ENCODE measurements around the gene ZNF678. TPM values are rescaled to one million over a fixed set of nuclear protein-coding genes. Genes with fewer than 3 reads are reported as not detected.
"Not testable (repeated sequence)": the region's sequence is repeated elsewhere in the genome, so short reads cannot be mapped to it uniquely, and the experiment has no call there.

ZNF678 gene
- total RNA-seq, 1 donor from 2014 or later, result 5.3 TPM

DNA sequence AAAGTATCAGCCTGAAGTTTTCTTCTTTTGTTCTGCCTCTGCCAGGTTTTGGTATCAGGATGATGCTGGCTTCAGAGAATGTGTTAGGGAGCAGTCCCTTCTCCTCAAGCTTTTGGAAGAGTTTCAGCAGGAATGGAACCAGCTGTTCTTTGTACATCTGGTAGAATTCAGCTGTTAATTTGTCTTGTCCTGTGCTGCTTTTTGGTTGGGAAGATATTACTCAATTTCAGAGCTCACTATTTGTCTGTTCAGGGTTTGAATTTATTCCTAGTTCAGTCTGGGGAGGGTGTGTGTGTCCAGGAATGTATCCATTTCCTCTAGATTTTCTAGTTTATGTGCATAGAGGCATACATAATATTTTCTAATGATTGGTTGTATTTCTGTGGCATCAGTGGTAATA, 12.8 kb downstream of the ZNF678 start:
- Histone ChIP-seq H3K36me3 (ENCODE audit: control insufficient read depth, insufficient read depth, low read length) (peaks cover 2% of the 10 kb centered on the region), H3K4me3 (ENCODE audit: low read depth, low read length) (no peak overlapping the region), H3K27me3 (ENCODE audit: control insufficient read depth, insufficient read depth, low read length) (no peaks in the 10 kb centered on the region)
- TF ChIP-seq, protein P1, sequence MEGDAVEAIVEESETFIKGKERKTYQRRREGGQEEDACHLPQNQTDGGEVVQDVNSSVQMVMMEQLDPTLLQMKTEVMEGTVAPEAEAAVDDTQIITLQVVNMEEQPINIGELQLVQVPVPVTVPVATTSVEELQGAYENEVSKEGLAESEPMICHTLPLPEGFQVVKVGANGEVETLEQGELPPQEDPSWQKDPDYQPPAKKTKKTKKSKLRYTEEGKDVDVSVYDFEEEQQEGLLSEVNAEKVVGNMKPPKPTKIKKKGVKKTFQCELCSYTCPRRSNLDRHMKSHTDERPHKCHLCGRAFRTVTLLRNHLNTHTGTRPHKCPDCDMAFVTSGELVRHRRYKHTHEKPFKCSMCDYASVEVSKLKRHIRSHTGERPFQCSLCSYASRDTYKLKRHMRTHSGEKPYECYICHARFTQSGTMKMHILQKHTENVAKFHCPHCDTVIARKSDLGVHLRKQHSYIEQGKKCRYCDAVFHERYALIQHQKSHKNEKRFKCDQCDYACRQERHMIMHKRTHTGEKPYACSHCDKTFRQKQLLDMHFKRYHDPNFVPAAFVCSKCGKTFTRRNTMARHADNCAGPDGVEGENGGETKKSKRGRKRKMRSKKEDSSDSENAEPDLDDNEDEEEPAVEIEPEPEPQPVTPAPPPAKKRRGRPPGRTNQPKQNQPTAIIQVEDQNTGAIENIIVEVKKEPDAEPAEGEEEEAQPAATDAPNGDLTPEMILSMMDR (IDR thresholded peaks at IDR 0.05; ENCODE audit: insufficient read depth, low read length, severe bottlenecking), result no peak
- DNase-seq (ENCODE audit: low read depth) (no peak), FAIRE-seq (no peak)

DNA sequence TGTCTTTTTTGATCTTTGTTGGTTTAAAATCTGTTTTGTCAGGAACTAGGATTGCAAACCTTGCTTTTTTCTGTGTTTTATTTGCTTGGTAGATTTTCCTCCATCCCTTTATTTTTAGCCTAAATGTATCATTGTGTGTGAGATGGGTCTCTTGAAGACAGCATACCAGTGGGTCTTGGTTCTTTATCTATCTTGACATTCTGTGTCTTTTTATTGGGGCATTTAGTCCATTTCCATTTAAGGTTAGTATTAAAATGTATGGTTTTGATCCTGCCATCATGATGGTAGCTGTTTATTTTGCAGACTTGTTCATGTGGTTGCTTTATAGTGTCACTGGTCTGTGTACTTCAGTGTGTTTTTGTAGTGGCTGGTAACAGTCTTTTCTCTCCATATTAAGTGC, 14.1 kb downstream of the ZNF678 start:
- no peak for FAIRE-seq
- TF ChIP-seq, protein P1 (IDR thresholded peaks at IDR 0.05; ENCODE audit: insufficient read depth, low read length, severe bottlenecking), result no peak

GRCh38 chr1:227583354-227583753, 20.0 kb downstream of the ZNF678 start:
- DNase-seq (ENCODE audit: low read depth), result no peak
- H3K36me3 ChIP-seq (ENCODE audit: control insufficient read depth, insufficient read depth, low read length), result no peaks in the 10 kb centered on the region
- no peak for FAIRE-seq
- H3K27me3 ChIP-seq (ENCODE audit: control insufficient read depth, insufficient read depth, low read length), result no peaks in the 10 kb centered on the region
- H3K4me3 ChIP-seq (ENCODE audit: low read depth, low read length), result no peak overlapping the region
- TF ChIP-seq, protein P1 (IDR thresholded peaks at IDR 0.05; ENCODE audit: insufficient read depth, low read length, severe bottlenecking), result no peak

More for the DNA sequence above, 14.1 kb downstream of the ZNF678 start:
- peaks cover 2% of the 10 kb centered on the region for H3K36me3 ChIP-seq (ENCODE audit: control insufficient read depth, insufficient read depth, low read length)
- H3K4me3 ChIP-seq (ENCODE audit: low read depth, low read length), result no peak overlapping the region
- DNase-seq (ENCODE audit: low read depth), result no peak
- H3K27me3 ChIP-seq (ENCODE audit: control insufficient read depth, insufficient read depth, low read length), result no peaks in the 10 kb centered on the region

- Histone ChIP-seq H3K36me3 (ENCODE audit: control insufficient read depth, insufficient read depth, low read length) (no peaks in the 10 kb centered on the region), H3K27me3 (ENCODE audit: control insufficient read depth, insufficient read depth, low read length) (no peaks in the 10 kb centered on the region), H3K4me3 (ENCODE audit: low read depth, low read length) (no peak overlapping the region)
- TF ChIP-seq, protein P1 (IDR thresholded peaks at IDR 0.05; ENCODE audit: insufficient read depth, low read length, severe bottlenecking), result no peak
- DNase-seq (ENCODE audit: low read depth) (no peak), FAIRE-seq (no peak)
These were observed 23.4 kb downstream of the ZNF678 start for GRCh38 chr1:227586733-227587132.

GRCh38 chr1:227587968-227588367, 24.6 kb downstream of the ZNF678 start:
- TF ChIP-seq, protein P1 (IDR thresholded peaks at IDR 0.05; ENCODE audit: insufficient read depth, low read length, severe bottlenecking), result no peak
- FAIRE-seq (no peak), DNase-seq (ENCODE audit: low read depth) (no peak)
- Histone ChIP-seq H3K36me3 (ENCODE audit: control insufficient read depth, insufficient read depth, low read length) (no peaks in the 10 kb centered on the region), H3K27me3 (ENCODE audit: control insufficient read depth, insufficient read depth, low read length) (no peaks in the 10 kb centered on the region), H3K4me3 (ENCODE audit: low read depth, low read length) (no peak overlapping the region)

DNA sequence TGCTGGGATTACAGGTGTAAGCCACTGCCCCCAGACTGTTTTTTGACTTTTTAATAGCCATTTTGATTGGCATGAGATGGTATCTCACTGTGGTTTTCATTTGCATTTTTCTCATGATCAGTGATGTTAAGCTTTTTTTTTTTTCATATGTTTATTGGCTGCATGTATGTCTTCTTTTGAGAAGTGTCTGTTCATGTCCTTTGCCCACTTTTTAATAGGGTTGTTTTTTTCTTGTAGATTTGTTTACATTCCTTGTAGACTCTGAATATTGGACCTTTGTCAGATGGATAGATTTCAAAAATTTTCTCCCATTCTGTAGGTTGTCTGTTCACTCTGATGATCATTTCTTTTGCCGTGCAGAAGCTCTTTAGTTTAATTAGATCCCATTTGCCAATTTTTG, 25.4 kb downstream of the ZNF678 start:
- not testable (repeated sequence) for H3K36me3 ChIP-seq (ENCODE audit: control insufficient read depth, insufficient read depth, low read length); H3K4me3 ChIP-seq (ENCODE audit: low read depth, low read length); H3K27me3 ChIP-seq (ENCODE audit: control insufficient read depth, insufficient read depth, low read length); DNase-seq (ENCODE audit: low read depth); FAIRE-seq

GRCh38 chr1:227589777-227590176, 26.4 kb downstream of the ZNF678 start:
- not testable (repeated sequence) for H3K27me3 ChIP-seq (ENCODE audit: control insufficient read depth, insufficient read depth, low read length); FAIRE-seq

GRCh38 chr1:227596222-227596621, 32.9 kb downstream of the ZNF678 start:
- H3K4me3 ChIP-seq (ENCODE audit: low read depth, low read length); H3K27me3 ChIP-seq (ENCODE audit: control insufficient read depth, insufficient read depth, low read length); DNase-seq (ENCODE audit: low read depth); H3K36me3 ChIP-seq (ENCODE audit: control insufficient read depth, insufficient read depth, low read length); FAIRE-seq: not testable (repeated sequence)

More at GRCh38 chr1:227589777-227590176, 26.4 kb downstream of the ZNF678 start:
- not testable (repeated sequence) for H3K36me3 ChIP-seq (ENCODE audit: control insufficient read depth, insufficient read depth, low read length); H3K4me3 ChIP-seq (ENCODE audit: low read depth, low read length); DNase-seq (ENCODE audit: low read depth)

All from bronchial epithelial cell (primary cell).